Measurements from ENCODE around the gene CDH23. TPM values are rescaled to one million over a fixed set of nuclear protein-coding genes. Genes with fewer than 3 reads are reported as not detected.
A peak's percentile ranks its signal among the peaks of the same experiment; 100 is the strongest.

Gene CDH23
- total and polyA plus RNA-seq, 9 of the 15 experiments (the other 6 are each of a cell fraction or from before 2014, with no cell fraction given): 0.18 to 1.2 (median 0.47) TPM

GRCh38 chr10:71638064-71638821 is 241.5 kb downstream of the CDH23 start (continued):
- TF ChIP-seq BCLAF1 (IDR thresholded peaks at IDR 0.05; ENCODE audit: borderline replicate concordance in 1 of 2, control insufficient read depth in 1 of 2, low read depth in 2 of 2, low read length in 1 of 2) (no peak), KLF1 (tag; IDR thresholded peaks at IDR 0.05) (no peak), POU5F1 (IDR thresholded peaks at IDR 0.05; ENCODE audit: borderline replicate concordance, low read depth, low read length, partially characterized antibody) (no peak), ID3 (CRISPR knock-in tag; IDR thresholded peaks at IDR 0.05) (no peak), ID3 (tag; IDR thresholded peaks at IDR 0.05) (peak; percentile 77), BHLHE40 (IDR thresholded peaks at IDR 0.05; ENCODE audit: low read length) (no peak), ATF6 (CRISPR knock-in tag; IDR thresholded peaks at IDR 0.05) (0 out of 2 replicates have a peak, but pooled peaks have one; percentile 22), GTF2E2 (tag; IDR thresholded peaks at IDR 0.05) (peak; percentile 75; the same call in 1 of the 2 replicates), MAZ (CRISPR knock-in tag; conservative IDR thresholded peaks at IDR 0.05 in 1 of 2, IDR thresholded peaks at IDR 0.05 in 1 of 2) (peak in 1 of 2 experiments; percentile 10; a peak in 1 of 4 replicates), BCOR (IDR thresholded peaks at IDR 0.05) (peak; percentile 100), GABPA (tag; conservative IDR thresholded peaks at IDR 0.05; ENCODE audit: low read depth) (peak; percentile 48; the same call in 1 of the 2 replicates), TAF15 (IDR thresholded peaks at IDR 0.05; ENCODE audit: low read depth, low read length) (no peak)
